ENCODE results near the gene GHRH.

The GHRH gene

GRCh38 chr20:37253087-37253486 is 8.5 kb downstream of the GHRH start:
- no peak for DNase-seq (ENCODE audit: extremely low spot score)
- TF ChIP-seq CTBP1 (IDR thresholded peaks at IDR 0.05; ENCODE audit: borderline replicate concordance): no peak
- ChIA-PET POLR2A (no interaction called here), CTCF (no interaction called here)

- DNase-seq (ENCODE audit: extremely low spot score): no peak
- TF ChIP-seq SUZ12 (IDR thresholded peaks at IDR 0.05) (no peak), ZNF384 (IDR thresholded peaks at IDR 0.05) (no peak), FOXM1 (IDR thresholded peaks at IDR 0.05; ENCODE audit: borderline replicate concordance) (no peak)
- CTCF ChIA-PET: no interaction called here
- POLR2A ChIA-PET: no interaction called here
Observed at GRCh38 chr20:37251825-37252477, 9.7 kb downstream of the GHRH start.

GRCh38 chr20:37249304-37249703 is 12.3 kb downstream of the GHRH start:
- DNase-seq (ENCODE audit: extremely low spot score): no peak
- ChIA-PET POLR2A (no interaction called here), CTCF (interaction anchor here (0.6 to 0.7 kb wide), 2 partner anchors 32 to 745 kb away, joined by 4 to 6 read pairs; no protein-coding TSS in a partner anchor)
- TF ChIP-seq SUZ12 (IDR thresholded peaks at IDR 0.05) (no peak), LEF1 (IDR thresholded peaks at IDR 0.05; ENCODE audit: borderline replicate concordance) (no peak), ZNF384 (IDR thresholded peaks at IDR 0.05) (no peak), TARDBP (IDR thresholded peaks at IDR 0.05) (no peak), NFRKB (IDR thresholded peaks at IDR 0.05) (no peak), HDGF (IDR thresholded peaks at IDR 0.05; ENCODE audit: borderline replicate concordance) (no peak), ARNT (IDR thresholded peaks at IDR 0.05) (no peak), SP1 (IDR thresholded peaks at IDR 0.05) (no peak), BHLHE40 (IDR thresholded peaks at IDR 0.05; ENCODE audit: borderline replicate concordance) (no peak), CTBP1 (IDR thresholded peaks at IDR 0.05; ENCODE audit: borderline replicate concordance) (no peak), FOXM1 (IDR thresholded peaks at IDR 0.05; ENCODE audit: borderline replicate concordance) (no peak)
- TF ChIP-seq, protein P1, sequence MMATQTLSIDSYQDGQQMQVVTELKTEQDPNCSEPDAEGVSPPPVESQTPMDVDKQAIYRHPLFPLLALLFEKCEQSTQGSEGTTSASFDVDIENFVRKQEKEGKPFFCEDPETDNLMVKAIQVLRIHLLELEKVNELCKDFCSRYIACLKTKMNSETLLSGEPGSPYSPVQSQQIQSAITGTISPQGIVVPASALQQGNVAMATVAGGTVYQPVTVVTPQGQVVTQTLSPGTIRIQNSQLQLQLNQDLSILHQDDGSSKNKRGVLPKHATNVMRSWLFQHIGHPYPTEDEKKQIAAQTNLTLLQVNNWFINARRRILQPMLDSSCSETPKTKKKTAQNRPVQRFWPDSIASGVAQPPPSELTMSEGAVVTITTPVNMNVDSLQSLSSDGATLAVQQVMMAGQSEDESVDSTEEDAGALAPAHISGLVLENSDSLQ (IDR thresholded peaks at IDR 0.05): no peak

DNA sequence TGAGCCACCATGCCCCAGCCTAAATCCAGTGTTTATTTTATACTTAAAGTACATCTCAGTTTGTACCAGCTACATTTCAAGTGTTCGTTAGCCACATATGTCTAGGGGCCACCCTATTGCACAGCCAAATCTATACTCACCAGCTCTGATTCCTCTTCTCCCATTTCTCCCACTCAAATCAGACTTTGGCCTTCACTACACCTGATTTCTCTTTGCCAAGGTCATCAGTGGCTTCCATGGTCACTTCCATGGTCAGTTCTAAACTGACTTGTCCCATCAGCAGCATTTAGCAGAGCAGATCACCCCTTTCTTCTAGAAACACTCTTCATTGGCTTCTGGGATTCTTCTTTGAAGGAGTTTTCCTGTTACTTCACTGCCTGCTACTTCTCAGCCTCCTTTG is 14.1 kb downstream of the GHRH start:
- ChIA-PET CTCF (no interaction called here), POLR2A (no interaction called here)
- TF ChIP-seq, protein P1 (IDR thresholded peaks at IDR 0.05): no peak
- TF ChIP-seq CTBP1 (IDR thresholded peaks at IDR 0.05; ENCODE audit: borderline replicate concordance): no peak
- no peak for TF ChIP-seq ELF4 (IDR thresholded peaks at IDR 0.05)
- no peak for TF ChIP-seq FOXM1 (IDR thresholded peaks at IDR 0.05; ENCODE audit: borderline replicate concordance)
- no peak for DNase-seq (ENCODE audit: extremely low spot score)

- ChIA-PET CTCF (interaction anchor here (0.8 kb wide), 1 partner anchor 9 kb away, joined by 3 read pairs; no protein-coding TSS in a partner anchor), POLR2A (no interaction called here)
- no peak for TF ChIP-seq CTBP1 (IDR thresholded peaks at IDR 0.05; ENCODE audit: borderline replicate concordance)
- no peak for TF ChIP-seq NFRKB (IDR thresholded peaks at IDR 0.05)
- no peak for TF ChIP-seq ELF4 (IDR thresholded peaks at IDR 0.05)
- no peak for TF ChIP-seq FOXM1 (IDR thresholded peaks at IDR 0.05; ENCODE audit: borderline replicate concordance)
- TF ChIP-seq FOXA1 (IDR thresholded peaks at IDR 0.05): no peak
- TF ChIP-seq BHLHE40 (IDR thresholded peaks at IDR 0.05; ENCODE audit: borderline replicate concordance): no peak
- TF ChIP-seq FOXK2 (IDR thresholded peaks at IDR 0.05): no peak
- no peak for DNase-seq (ENCODE audit: extremely low spot score)
Observed at GRCh38 chr20:37246736-37247135, 14.9 kb downstream of the GHRH start.

- no peak for TF ChIP-seq CTBP1 (IDR thresholded peaks at IDR 0.05; ENCODE audit: borderline replicate concordance)
- no peak for TF ChIP-seq ELF4 (IDR thresholded peaks at IDR 0.05)
- POLR2A ChIA-PET: no interaction called here
- no peak for DNase-seq (ENCODE audit: extremely low spot score)
- CTCF ChIA-PET: no interaction called here
Observed at GRCh38 chr20:37245216-37246150, 16.1 kb downstream of the GHRH start.

GRCh38 chr20:37244572-37244957 is 17.0 kb downstream of the GHRH start:
- ChIA-PET POLR2A (no interaction called here), CTCF (no interaction called here)
- DNase-seq (ENCODE audit: extremely low spot score): no peak
- TF ChIP-seq, protein P1 (IDR thresholded peaks at IDR 0.05): no peak
- no peak for TF ChIP-seq FOXA1 (IDR thresholded peaks at IDR 0.05)
- no peak for TF ChIP-seq SP1 (IDR thresholded peaks at IDR 0.05)
- no peak for TF ChIP-seq HDGF (IDR thresholded peaks at IDR 0.05; ENCODE audit: borderline replicate concordance)
- TF ChIP-seq NFRKB (IDR thresholded peaks at IDR 0.05): no peak
- TF ChIP-seq ZNF384 (IDR thresholded peaks at IDR 0.05): no peak
- no peak for TF ChIP-seq CTBP1 (IDR thresholded peaks at IDR 0.05; ENCODE audit: borderline replicate concordance)

Data from HEK293T (cell line).